ENCODE measurements around the gene ALK.

ALK gene

GRCh38 chr2:29733213-29733612 lies 188.2 kb downstream of the ALK start:
- TF ChIP-seq CTCF (conservative IDR thresholded peaks at IDR 0.05; ENCODE audit: control insufficient read depth, insufficient read depth, low read depth, low read length), result no peak
- no peak for DNase-seq (ENCODE audit: low read depth)
- no peak overlapping the region for H3K4me3 ChIP-seq (ENCODE audit: control insufficient read depth, low read depth, low read length)

GRCh38 chr2:29731948-29732347 lies 189.4 kb downstream of the ALK start:
- H3K4me3 ChIP-seq (ENCODE audit: control insufficient read depth, low read depth, low read length), result no peak overlapping the region
- no peak for TF ChIP-seq CTCF (conservative IDR thresholded peaks at IDR 0.05; ENCODE audit: control insufficient read depth, insufficient read depth, low read depth, low read length)
- no peak for DNase-seq (ENCODE audit: low read depth)

- no peak overlapping the region for H3K4me3 ChIP-seq (ENCODE audit: control insufficient read depth, low read depth, low read length)
- DNase-seq (ENCODE audit: low read depth), result no peak
- no peak for TF ChIP-seq CTCF (conservative IDR thresholded peaks at IDR 0.05; ENCODE audit: control insufficient read depth, insufficient read depth, low read depth, low read length)
These were observed 191.5 kb downstream of the ALK start for GRCh38 chr2:29729932-29730331.

GRCh38 chr2:29729401-29729800 lies 192.0 kb downstream of the ALK start:
- DNase-seq (ENCODE audit: low read depth), result no peak
- TF ChIP-seq CTCF (conservative IDR thresholded peaks at IDR 0.05; ENCODE audit: control insufficient read depth, insufficient read depth, low read depth, low read length), result no peak
- no peak overlapping the region for H3K4me3 ChIP-seq (ENCODE audit: control insufficient read depth, low read depth, low read length)

- TF ChIP-seq CTCF (conservative IDR thresholded peaks at IDR 0.05; ENCODE audit: control insufficient read depth, insufficient read depth, low read depth, low read length), result no peak
- no peak for DNase-seq (ENCODE audit: low read depth)
These were observed 194.4 kb downstream of the ALK start for GRCh38 chr2:29726976-29727375.

GRCh38 chr2:29725610-29726009 lies 195.8 kb downstream of the ALK start:
- TF ChIP-seq CTCF (conservative IDR thresholded peaks at IDR 0.05; ENCODE audit: control insufficient read depth, insufficient read depth, low read depth, low read length), result no peak
- no peak overlapping the region for H3K4me3 ChIP-seq (ENCODE audit: control insufficient read depth, low read depth, low read length)
- no peak for DNase-seq (ENCODE audit: low read depth)

More at GRCh38 chr2:29726976-29727375, 194.4 kb downstream of the ALK start:
- no peak overlapping the region for H3K4me3 ChIP-seq (ENCODE audit: control insufficient read depth, low read depth, low read length)

- no peak for TF ChIP-seq CTCF (conservative IDR thresholded peaks at IDR 0.05; ENCODE audit: control insufficient read depth, insufficient read depth, low read depth, low read length)
- H3K4me3 ChIP-seq (ENCODE audit: control insufficient read depth, low read depth, low read length), result no peak overlapping the region
- no peak for DNase-seq (ENCODE audit: low read depth)
These were observed 197.1 kb downstream of the ALK start for GRCh38 chr2:29724282-29724681.
